Anterior cingulate cortex (tissue), 58 donors: Measurements from ENCODE around the gene DUS3L.

Experiments used
- DNase-seq, 58 donors: peaks; one replicate each; lab custom pipeline; 2025; lab: John Stamatoyannopoulos, UW

The DUS3L gene

DNA sequence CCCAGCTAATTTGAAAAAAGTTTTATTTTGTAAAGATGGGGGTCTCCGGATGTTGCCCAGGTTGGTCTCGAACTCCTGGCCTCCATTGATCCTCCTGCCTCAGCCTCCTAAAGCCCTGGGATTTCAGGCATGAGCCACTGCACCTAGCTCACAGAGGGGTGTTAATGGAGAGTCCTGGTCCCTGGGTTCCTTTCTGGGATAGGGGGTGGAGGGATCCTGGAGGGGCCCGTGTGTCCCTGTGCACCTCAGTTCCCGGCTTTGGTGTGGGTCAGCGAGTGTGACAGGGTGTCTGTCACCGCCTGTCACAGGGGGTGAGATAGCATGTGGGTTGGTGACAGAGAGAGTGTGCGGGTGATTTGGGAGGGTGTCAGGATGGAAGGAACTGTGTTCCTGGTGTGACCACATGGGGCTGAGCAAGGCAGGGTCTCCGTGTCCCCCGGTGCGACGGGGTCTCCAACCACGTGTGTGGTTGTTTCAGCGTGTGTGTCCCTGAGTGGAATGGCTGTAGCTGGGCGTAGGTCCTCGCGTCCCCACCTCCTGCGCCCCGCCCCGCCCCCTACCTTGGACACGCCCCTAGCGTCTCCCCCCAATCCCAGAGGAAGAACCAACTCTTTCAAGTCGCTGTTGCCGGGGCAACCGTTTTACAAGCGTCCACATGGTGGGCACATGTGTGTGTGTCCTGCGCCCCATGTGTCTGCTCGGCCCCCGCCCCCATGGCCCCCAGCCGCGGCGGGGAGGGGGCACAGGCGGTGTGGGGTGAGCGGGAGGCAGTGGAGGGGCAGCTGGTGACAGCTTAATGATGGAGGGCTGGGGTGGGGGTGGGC lies 11.0 kb upstream of the DUS3L start:
- DNase-seq, result no peak

DNA sequence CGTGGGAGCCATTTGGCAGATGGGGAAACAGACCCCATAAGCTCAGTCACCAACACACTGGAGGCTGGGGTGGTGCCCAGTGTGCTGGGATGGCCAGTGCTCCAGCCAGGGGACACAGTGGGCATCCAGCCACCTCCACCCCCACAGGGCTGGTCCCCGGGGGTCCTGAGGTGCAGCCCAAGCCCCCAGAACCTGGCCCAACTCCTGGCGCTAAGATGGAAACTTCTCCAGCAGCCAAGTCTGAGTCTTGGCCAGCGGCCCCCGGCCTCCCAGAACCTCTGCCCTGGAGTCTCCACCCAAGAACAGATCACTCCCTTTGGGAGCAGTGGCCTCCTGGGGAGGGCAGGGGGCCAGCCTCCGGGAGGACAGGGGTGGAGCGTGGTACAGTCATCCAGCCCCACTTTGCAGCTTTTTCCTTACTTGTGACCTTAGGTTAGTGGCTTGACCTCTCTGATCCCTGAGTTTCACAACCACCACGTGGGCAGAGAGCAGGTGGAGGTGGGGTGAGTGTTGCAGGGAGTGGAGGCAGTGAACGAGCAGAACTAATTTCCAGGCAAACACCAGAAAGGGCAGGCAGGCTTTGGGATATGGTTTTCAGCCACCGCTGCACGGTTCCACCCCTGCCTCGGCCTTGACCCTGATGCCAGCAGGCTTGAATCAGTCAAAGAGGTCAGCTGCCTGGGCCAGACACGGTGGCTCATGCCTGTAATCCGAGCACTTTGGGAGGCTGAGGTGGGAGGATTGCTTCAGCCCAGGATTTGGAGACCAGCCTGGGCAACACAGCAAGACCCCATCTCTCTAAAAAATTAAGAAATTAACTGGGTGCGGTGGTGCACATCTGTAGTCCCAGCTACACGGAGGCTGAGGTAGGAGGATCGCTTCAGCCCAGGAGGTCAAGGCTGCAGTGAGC lies 9.7 kb upstream of the DUS3L start:
- no peak for DNase-seq

DNA sequence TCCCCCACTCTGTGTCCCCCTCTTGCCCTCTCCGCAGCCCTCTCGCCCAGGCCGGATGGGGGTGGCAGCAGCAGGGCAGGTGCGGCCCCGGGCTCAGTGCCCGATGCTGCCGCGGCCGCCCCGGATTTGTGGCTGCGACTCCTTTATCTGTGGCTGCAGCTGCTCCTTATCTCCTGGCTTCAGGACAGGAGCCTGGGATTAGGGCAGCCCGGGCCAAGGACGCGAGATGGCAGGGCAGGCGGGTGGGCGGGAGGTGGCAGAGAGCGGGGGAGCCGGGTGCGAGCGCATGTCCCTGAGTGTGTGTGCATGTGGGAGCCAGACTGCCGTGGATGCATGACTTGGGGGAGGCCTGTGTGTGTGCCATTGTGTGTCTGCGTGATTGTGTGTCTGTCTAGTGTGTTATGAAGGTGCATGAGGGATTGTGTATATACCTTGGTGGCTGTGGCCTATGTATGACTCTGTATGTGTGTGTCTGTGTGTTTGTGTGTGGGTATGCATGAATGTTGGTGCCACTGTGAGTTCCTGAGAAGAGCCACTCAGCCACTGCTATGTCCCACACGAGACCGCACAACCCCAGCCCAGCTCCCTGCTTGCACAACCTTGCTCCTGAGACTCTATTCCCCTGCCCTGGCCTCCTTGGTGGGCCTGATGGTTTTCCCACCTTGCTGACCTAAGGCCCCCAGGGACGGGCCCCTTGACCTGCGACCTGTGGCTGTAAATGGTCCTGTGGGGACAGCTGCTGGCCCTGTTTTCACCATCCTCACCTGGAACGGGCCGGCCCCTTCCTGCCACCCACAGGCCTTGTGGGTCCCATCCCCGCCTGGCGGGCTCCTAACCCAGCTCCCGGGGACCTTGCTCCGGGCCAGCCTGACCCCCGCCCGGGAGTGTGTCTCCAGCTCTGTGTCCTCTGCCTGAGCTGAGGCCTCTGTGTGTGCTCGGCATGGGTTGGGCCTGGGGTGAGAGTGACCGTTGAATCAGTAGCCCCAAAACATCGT lies 8.6 kb upstream of the DUS3L start:
- DNase-seq, result no peak

DNA sequence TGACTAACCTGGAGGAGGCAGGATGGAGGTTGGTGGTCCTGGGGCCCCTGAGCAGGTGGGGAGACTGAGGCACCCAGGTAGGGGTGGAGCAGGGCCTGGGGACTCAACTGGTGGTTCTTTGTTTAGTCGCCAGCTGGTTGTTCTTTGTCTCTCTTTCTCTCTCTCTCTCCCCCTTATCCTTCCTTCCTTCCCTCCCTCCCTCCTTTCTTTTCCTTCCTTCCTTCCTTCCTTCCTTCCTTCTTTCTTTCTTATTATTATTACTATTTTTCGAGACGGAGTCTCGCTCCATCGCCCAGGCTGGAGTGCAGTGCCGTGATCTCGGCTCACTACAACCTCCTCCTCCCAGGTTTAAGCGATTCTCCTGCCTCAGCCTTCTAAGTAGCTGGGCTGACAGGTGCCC lies 7.3 kb upstream of the DUS3L start:
- no peak for DNase-seq

DNA sequence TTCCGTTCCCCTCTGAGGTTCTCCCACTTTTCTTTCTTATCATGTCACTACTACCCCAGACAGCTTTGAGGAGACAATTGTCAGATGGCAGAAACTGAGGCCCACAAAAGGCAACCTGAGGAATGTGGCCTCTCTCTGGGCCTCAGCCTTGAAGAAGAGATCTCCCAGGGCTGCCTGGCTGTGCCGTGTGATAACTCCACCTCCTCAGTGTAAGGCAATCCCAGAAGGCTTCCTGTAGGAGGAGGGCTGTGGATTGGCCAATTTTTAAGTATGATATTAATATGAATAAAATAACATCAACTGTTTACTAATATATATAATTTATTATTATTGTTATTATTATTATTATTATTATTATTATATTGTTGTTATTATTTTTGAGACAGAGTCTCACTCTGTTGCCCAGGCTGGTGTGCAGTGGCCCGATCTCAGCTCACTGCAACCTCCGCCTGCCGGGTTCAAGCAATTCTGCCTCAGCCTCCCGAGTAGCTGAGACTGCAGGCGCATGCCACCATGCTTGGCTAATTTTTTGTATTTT lies 4.5 kb upstream of the DUS3L start:
- DNase-seq, result no peak

DNA sequence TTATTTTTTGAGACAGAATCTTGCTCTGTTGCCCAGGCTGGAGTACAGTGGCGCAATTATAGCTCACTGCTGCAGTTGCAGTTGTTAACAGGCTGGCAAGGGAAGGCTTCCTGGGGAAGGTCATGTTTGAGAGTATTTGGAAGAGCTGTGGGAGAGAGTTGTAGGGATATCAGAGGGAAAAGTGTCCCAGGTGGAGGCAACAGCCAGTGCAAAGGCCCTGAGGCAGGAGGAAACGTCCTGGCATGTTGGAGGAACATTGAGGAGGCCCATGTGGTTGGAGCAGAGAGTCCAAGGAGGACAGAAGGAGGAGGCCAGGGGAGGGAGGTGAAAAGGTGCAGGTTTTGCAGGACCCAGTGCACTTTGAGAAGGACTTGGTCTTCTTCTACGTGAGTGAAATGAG lies 2.2 kb upstream of the DUS3L start:
- DNase-seq, result no peak

DNA sequence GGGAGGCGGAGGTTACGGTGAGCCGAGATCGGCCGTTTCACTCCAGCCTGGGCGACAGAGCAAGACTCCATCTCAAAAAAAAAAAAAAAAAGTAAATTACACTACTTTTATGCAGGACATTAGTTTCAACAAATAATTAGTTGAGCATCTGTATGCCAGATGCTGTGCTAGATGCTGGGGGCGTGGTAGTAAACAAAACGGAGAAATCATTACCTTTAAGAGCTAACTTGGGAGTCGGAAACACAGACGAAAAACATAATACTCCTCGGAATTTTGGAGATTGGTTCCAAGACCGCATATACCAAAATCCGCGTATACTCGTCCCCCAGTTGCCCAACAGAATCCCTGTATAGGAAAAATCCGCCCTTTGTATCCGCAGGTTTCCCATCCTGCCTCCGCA lies 1.3 kb upstream of the DUS3L start:
- DNase-seq, result no peak

DNA sequence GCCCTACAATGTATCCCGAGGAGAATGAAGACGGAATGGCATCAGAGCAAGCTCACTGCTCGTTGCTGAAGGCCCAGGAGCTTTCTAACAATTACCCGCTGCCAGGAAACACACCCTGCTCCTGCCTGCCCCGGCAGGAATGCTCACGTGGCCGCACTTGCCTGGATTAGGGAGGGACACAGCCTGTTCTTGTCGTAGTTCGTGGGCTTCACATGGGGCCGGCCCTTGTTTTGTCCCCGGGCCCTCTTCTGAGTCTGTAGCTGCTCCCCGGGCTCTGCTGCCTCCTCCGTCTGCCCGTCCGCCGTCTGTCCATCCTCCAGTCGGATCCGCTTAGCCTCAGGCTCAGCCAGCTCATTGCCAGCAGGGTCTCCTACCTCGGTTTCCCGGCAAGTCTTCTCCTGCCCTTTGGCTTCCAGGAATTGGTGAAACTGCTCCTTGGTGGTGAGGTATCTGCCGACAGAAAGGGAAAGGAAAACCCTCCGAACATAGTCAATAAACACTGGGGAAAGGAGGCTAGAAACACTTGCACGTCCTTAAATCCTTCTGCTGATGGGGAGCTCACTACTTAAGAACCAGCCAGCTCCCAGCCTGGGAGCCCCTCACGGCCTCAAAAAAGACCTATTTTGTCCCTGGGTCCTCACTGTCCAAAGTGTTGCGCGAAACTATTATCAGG lies 941 bp downstream of the DUS3L start:
- DNase-seq, result peak in 2 of 58 donors; percentile 23 to 25

DNA sequence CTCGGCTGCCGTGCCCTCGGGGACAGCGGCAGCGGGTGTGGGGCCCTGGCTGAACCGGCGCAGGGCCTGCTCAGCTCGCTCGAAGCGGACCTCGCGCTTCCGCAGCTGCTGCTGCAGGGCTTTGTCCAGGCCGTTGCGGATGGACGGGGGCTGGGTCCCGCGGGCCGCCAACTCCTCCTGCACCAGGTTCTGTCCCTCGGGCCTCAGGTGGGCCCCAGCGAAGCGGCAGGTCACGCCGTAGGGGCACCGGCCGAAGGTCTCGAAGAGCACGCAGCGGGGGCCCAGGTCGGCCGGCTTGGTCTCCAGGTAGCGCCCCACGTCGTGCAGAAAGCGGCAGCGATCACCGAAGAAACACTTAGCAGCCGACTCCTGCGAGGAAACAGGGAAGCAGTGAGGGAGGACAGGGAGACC lies 1.6 kb downstream of the DUS3L start:
- DNase-seq, result no peak

DNA sequence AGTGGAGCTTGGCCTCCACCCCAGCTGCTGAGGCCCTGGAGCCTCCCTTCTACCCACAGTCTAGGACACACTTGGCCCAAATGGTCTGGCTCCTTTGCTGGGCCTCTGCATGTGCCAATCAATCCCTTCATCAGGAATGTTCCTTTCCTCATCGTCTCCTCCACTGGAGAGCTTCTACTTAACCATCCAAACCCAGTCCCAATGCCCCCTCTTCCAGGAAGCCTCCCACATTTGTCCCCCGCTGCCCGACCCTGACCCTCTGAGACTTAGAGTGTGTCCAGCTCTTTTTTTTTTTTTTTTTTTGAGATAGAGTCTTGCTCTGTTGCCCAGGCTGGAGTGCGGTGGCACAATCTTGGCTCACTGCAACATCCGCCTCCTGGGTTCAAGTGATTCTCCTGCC lies 2.5 kb downstream of the DUS3L start:
- no peak for DNase-seq

DNA sequence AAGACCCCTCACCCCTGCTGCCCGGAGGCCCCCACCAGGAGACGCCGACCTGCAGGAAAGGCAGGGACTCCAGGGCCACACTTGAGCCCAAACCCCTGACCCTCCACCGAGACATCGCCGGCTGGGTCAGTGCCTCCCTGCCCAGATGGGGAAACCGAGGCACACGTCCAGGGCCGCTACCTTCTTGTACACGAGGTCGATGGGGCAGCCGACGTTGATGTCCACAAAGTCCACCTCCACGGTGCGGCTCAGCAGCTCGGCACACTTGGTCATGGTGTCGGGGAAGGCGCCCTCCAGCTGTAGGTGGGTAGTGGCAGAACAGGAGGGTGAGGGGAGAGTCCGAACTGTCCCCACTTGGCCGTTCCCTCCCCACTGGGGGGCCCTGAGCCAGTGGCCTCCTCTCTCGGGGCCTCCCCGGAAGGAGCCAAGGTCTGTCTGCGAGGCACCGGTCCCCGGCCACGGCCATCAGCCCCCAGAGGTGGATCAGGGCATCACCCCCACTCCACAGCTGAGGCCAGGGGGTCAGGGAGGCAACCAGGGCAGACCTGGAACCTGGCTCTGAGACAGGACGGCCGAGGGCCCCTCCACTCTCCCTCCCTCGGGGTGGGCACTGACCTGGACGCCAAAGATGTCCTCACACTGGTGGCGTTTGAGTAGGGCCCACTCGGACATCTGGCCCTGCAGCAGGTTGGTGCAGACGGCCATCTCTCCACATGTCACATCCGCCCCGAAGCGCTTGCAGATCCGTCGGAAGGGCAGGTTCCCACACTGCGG lies 3.4 kb downstream of the DUS3L start:
- DNase-seq, result no peak

DNA sequence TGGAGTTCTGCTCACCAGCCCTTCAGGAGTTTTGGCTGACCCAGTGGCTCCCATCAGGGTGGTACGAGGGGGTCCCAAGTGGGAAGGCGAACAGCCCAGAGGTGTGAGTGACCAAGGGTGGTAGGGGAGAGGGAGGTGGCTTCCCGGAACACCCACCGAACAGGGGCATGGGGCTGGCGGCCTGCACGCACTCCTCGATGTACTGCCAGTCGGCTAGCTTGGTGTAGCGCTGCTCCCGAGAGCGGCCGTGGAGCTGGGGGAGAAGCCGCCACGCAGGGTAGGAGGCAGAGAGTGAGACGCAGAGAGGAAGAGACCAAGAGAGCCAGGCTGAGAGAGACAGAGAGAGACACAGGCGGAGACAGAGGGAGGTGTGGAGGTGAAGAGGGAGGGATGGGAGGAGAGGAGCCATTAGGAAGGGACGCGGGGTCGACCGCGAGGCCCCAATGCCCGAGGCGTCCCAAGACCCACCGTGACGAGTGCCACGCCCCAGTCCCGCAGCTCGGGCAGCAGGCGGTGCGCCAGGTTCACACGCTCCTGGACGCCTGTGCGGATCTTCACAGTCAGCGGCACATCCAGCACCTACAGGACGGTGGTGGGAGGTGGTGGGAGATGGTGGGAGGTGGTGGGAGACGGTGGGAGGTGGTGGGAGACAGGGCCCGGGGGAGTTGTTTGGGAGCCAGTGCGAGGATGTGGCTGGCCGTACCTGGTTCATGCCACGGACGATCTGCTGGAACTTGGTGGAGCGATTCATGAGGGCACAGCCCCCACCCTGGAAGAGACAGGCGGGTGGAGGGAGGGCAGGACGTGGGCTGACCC lies 4.2 kb downstream of the DUS3L start:
- no peak for DNase-seq

DNA sequence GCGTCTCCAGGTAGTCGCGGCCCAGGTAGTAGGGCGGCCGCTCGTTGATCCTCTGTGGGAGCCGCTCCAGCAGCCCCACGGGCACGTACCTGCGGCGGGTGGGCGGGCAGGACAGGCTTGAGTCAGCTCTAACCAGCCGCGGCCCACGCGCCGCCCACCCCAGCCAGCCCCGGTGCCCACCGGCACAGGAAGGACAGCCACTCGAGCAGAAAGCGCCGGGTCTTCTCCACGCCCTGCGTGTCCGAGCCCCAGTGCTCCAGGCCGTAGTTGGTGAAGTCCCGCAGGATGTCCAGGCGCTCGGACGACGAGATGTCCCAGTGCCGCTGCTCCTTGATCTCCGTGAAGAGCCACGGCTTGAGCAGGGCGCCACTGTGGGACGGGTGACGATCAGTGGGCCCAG lies 5.5 kb downstream of the DUS3L start:
- no peak for DNase-seq

DNA sequence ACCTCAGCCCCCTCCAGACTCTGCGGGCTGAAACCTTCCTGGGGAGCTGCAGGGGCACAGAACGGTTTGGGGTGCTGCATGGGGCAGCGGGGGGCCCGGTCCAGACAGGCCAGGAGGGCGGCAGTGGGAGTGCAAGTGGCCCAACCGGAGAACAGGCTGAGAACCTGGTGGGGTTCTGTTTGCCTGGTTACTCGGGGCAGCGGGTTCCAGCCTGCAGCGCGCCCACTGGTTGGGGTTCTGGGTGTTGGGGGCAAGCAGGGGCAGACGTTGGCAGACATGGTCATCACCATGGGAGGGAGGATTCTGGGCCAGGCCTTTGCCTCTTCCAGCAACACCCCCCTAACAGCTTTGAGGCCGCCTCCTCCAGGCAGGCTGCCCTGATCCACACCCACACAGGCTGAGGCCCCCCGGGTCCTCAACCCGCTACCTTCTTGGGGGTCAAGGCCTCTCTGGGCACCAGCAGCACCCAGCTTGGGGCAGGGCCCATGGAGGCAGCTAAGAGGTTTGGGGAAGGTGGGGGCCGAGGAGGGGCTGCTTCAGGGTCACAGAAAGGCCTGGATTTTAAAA lies 6.3 kb downstream of the DUS3L start, which contains the start of gene PRR22:
Gene PRR22, minus strand, starts transcription at position 166 of the 567 bp plus-strand sequence. Its CDS starts 86 bp downstream, at position 80.
- DNase-seq, result no peak

DNA sequence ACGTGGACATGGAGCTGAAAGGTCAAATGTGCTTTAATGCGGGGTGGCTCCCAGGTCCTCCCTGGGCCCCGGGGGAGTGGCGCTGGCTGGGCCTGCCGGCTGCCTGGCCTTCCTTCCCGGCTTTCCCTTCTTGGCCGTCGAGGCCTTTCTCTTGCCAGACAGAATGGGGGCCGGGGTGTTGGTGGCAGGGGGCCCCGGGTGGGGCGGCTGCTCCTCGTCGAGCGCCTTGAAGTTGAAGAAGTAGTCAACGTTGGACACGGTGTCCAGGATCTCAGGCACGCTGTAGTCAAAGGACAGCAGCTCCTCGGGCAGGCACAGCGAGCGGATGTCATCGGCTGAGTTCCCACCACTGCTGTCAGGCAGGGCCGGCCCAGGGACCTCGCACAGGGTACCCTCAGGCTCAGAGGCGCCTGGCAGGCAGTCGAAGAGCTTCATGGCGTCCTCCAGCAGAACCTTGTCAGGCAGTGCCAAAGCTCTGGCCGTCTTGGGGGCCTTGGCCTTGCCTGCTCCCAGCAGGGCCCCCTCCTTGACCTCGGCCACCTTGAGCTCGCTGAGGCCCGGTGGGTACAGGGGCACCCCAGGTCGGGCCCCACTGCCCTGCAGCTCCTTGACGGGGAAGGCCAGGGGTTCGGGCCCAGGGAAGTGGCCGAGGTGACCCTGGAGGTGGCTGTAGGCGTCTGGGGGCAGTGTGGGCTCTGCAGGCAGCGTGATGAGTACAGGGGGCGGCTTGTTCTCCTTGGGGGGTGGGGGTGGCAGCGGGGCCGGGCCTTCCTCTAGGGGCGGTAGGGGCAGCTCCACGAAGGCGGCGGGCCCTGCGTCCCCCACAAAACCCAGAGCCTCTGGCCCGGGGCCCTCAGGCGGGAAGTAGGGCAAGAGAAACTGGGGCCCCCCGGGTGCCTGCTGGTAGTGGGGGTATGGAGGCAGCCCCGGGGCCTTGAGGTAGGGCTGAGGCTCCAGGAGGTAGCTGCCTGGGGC lies 7.7 kb downstream of the DUS3L start:
- DNase-seq, result no peak

DNA sequence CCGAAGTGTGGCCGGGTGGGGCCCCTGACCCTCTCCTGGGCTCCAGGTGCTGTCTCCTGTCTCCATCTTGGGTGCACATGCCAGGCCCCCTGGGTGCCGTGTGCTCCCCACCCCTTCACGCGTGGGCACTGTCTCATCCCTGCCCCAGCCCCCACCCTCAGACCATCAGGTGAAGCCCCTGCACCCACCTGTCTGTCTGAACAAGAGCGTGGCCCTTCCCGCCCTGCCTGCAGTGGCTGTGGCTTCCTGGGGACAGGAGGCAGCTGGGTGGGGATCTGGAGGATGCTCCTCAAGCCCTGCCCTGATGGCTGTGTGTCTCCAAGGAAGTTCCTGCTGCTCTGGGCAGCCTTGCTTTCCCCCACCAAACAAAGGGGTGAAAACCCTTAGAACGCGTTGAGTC lies 8.6 kb downstream of the DUS3L start:
- DNase-seq, result no peak
